Upper lobe of left lung (tissue), 6 donors: ENCODE measurements around the gene PDE5A. TPM values are rescaled to one million over a fixed set of nuclear protein-coding genes. Genes with fewer than 3 reads are reported as not detected.

Experiments used
- ATAC-seq, 2 donors: fragments of 200-7000 bp; cut with Tn5 transposase; one replicate each; pipeline ENCODE4 v1.9.1; 2022; ENCODE audit warnings: mild to moderate bottlenecking in 2 of 2, moderate library complexity in 2 of 2; ENCODE audit not compliant: low FRiP score in 2 of 2
- DNase-seq, 2 donors: peaks; one replicate each; pipeline ENCODE4 v3.0.0-alpha.2; 2019 to 2020
- H3K27ac ChIP-seq, 4 donors: fragments of 200-600 bp; sonication (generic); one replicate each; pipeline ENCODE4 v1.5.1; 2016 to 2019
- H3K27me3 ChIP-seq, 4 donors: fragments of 200-600 bp; sonication (generic); one replicate each; pipeline ENCODE4 v1.5.1; 2017 to 2019
- H3K36me3 ChIP-seq, 4 donors: fragments of 200-600 bp; sonication (generic); one replicate each; pipeline ENCODE4 v1.5.1; 2016 to 2019
- H3K4me1 ChIP-seq, 4 donors: fragments of 200-600 bp; sonication (generic); one replicate each; pipeline ENCODE4 v1.5.1; 2018 to 2019
- H3K4me3 ChIP-seq, 4 donors: fragments of 200-600 bp; sonication (generic); one replicate each; pipeline ENCODE4 v1.5.1; 2017 to 2019; ENCODE audit warnings: mild to moderate bottlenecking in 2 of 4, moderate library complexity in 1 of 4
- H3K9me3 ChIP-seq, 4 donors: fragments of 200-600 bp; sonication (generic); one replicate each; pipeline ENCODE4 v1.5.1; 2018 to 2019
- EP300 ChIP-seq, 4 donors: sonication (generic); formaldehyde crosslinking; IDR thresholded peaks; one replicate each; pipeline ENCODE4 v1.5.1; 2017; ENCODE audit warnings: antibody characterized with exemption in 4 of 4, control low read depth in 2 of 4
- POLR2A ChIP-seq, 4 donors: fragments of 450-650 bp; IDR thresholded peaks; one replicate each; pipeline ENCODE4 v1.5.1; 2016 to 2017; ENCODE audit warnings: antibody characterized with exemption in 4 of 4, mild to moderate bottlenecking in 2 of 4
- POLR2AphosphoS5 ChIP-seq, 2 donors: sonication (generic); formaldehyde crosslinking; IDR thresholded peaks; one replicate each; pipeline ENCODE4 v1.5.1; 2017; ENCODE audit warnings: antibody characterized with exemption in 2 of 2
- WGBS, 2 donors: methylation state at CpG; one replicate each; pipeline ENCODE4 v1.1.5; 2017 to 2018; 5-methylcytosine and 5-hydroxymethylcytosine counted together
- total RNA-seq, 6 donors: library from RNA; depleted of rRNA in 4 of 6; stranded (reverse); fragments of >200 nt in 4 of 6; gene quantifications; one replicate each; pipeline versions ENCODE4 v1.1.0 to v1.2.1, GENCODE V29; 2016 to 2021
- TF ChIP-seq, protein P1 (sequence below), 6 experiments: fragments of 450-650 bp in 4 of 6; fragments of 200-600 bp in 2 of 6; sonication (generic) in 2 of 6; IDR thresholded peaks; one replicate each; pipeline ENCODE4 v1.5.1; 2016 to 2019; ENCODE audit warnings: antibody characterized with exemption in 6 of 6
- donor health status: DM: no; HTN: no; CAD: no; lungs with moderate emphysema.
- donor health status: DM: no; HTN: yes; CAD: no; lungs with severe emphysema.

Gene PDE5A
- total RNA-seq, 6 donors from 2014 or later = 17.2 to 37.8 (median 22.3) TPM

GRCh38 chr4:119587796-119588195 lies 40.8 kb downstream of the PDE5A start:
- H3K36me3 ChIP-seq = no peaks in the 10 kb centered on the region
- H3K27me3 ChIP-seq = no peaks in the 10 kb centered on the region
- no peaks in the 10 kb centered on the region for H3K9me3 ChIP-seq
- H3K27ac ChIP-seq = peak overlapping the region in 1 of 4 donors; percentile 11
- TF ChIP-seq POLR2AphosphoS5 (IDR thresholded peaks at IDR 0.05) (no peak), POLR2A (IDR thresholded peaks at IDR 0.05) (no peak), EP300 (IDR thresholded peaks at IDR 0.05) (no peak)
- TF ChIP-seq, protein P1, sequence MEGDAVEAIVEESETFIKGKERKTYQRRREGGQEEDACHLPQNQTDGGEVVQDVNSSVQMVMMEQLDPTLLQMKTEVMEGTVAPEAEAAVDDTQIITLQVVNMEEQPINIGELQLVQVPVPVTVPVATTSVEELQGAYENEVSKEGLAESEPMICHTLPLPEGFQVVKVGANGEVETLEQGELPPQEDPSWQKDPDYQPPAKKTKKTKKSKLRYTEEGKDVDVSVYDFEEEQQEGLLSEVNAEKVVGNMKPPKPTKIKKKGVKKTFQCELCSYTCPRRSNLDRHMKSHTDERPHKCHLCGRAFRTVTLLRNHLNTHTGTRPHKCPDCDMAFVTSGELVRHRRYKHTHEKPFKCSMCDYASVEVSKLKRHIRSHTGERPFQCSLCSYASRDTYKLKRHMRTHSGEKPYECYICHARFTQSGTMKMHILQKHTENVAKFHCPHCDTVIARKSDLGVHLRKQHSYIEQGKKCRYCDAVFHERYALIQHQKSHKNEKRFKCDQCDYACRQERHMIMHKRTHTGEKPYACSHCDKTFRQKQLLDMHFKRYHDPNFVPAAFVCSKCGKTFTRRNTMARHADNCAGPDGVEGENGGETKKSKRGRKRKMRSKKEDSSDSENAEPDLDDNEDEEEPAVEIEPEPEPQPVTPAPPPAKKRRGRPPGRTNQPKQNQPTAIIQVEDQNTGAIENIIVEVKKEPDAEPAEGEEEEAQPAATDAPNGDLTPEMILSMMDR (IDR thresholded peaks at IDR 0.05) = no peak
- peaks cover 0 to 5% (median 0%) of the 10 kb centered on the region in 4 donors for H3K4me1 ChIP-seq
- DNase-seq (no peak), ATAC-seq (no peak)
- WGBS, 2 donors = 83 to 86% methylated on average over 3 of the region's 3 CpGs
- no peak overlapping the region for H3K4me3 ChIP-seq

GRCh38 chr4:119585771-119586170 lies 42.8 kb downstream of the PDE5A start:
- no peak for ATAC-seq
- Histone ChIP-seq H3K4me3 (no peak overlapping the region), H3K36me3 (no peaks in the 10 kb centered on the region), H3K4me1 (peaks cover 0 to 5% (median 0%) of the 10 kb centered on the region in 4 donors), H3K27ac (no peak overlapping the region), H3K9me3 (no peaks in the 10 kb centered on the region), H3K27me3 (no peaks in the 10 kb centered on the region)
- 95 to 96% methylated on average over 6 of the region's 6 CpGs for WGBS, 2 donors
- TF ChIP-seq, protein P1 (IDR thresholded peaks at IDR 0.05) = no peak
- TF ChIP-seq POLR2AphosphoS5 (IDR thresholded peaks at IDR 0.05) (no peak), POLR2A (IDR thresholded peaks at IDR 0.05) (no peak), EP300 (IDR thresholded peaks at IDR 0.05) (no peak)
- DNase-seq = no peak

GRCh38 chr4:119581190-119581873 lies 47.3 kb downstream of the PDE5A start:
- WGBS, 2 donors = 86 to 88% methylated on average over 3 of the region's 3 CpGs
- H3K27me3 ChIP-seq = no peaks in the 10 kb centered on the region
- TF ChIP-seq, protein P1 (IDR thresholded peaks at IDR 0.05) = no peak
- TF ChIP-seq POLR2A (IDR thresholded peaks at IDR 0.05) (no peak), EP300 (IDR thresholded peaks at IDR 0.05) (no peak), POLR2AphosphoS5 (IDR thresholded peaks at IDR 0.05) (no peak)
- H3K27ac ChIP-seq = peak overlapping the region in 1 of 4 donors; percentile 50
- no peaks in the 10 kb centered on the region for H3K9me3 ChIP-seq
- ATAC-seq = no peak
- DNase-seq = no peak
- no peaks in the 10 kb centered on the region for H3K4me1 ChIP-seq
- no peaks in the 10 kb centered on the region for H3K36me3 ChIP-seq
- H3K4me3 ChIP-seq = no peak overlapping the region

- Histone ChIP-seq H3K4me3 (no peak overlapping the region), H3K9me3 (no peaks in the 10 kb centered on the region), H3K27me3 (no peaks in the 10 kb centered on the region), H3K27ac (peak overlapping the region in 1 of 4 donors; percentile 50), H3K4me1 (no peaks in the 10 kb centered on the region), H3K36me3 (no peaks in the 10 kb centered on the region)
- 60 to 79% methylated on average over 3 of the region's 3 CpGs for WGBS, 2 donors
- TF ChIP-seq, protein P1 (IDR thresholded peaks at IDR 0.05) = no peak
- TF ChIP-seq POLR2AphosphoS5 (IDR thresholded peaks at IDR 0.05) = no peak
- TF ChIP-seq EP300 (IDR thresholded peaks at IDR 0.05) = no peak
- no peak for TF ChIP-seq POLR2A (IDR thresholded peaks at IDR 0.05)
- no peak for ATAC-seq
- DNase-seq = no peak
Measured at GRCh38 chr4:119580293-119580692, 48.3 kb downstream of the PDE5A start.

GRCh38 chr4:119579823-119580222 lies 48.8 kb downstream of the PDE5A start:
- 74 to 81% methylated on average over 5 of the region's 5 CpGs for WGBS, 2 donors
- DNase-seq (no peak), ATAC-seq (no peak)
- no peaks in the 10 kb centered on the region for H3K27me3 ChIP-seq
- H3K27ac ChIP-seq = peak overlapping the region in 1 of 4 donors; percentile 35
- H3K36me3 ChIP-seq = no peaks in the 10 kb centered on the region
- H3K4me3 ChIP-seq = no peak overlapping the region
- no peaks in the 10 kb centered on the region for H3K4me1 ChIP-seq
- TF ChIP-seq, protein P1 (IDR thresholded peaks at IDR 0.05) = no peak
- no peak for TF ChIP-seq POLR2AphosphoS5 (IDR thresholded peaks at IDR 0.05)
- no peaks in the 10 kb centered on the region for H3K9me3 ChIP-seq
